Measurements from ENCODE around the gene TAGAP. TPM values are rescaled to one million over a fixed set of nuclear protein-coding genes. Genes with fewer than 3 reads are reported as not detected.

The TAGAP gene
- total and polyA plus RNA-seq, 7 donors = 0.06 to 1.2 (median 0.42) TPM

DNA sequence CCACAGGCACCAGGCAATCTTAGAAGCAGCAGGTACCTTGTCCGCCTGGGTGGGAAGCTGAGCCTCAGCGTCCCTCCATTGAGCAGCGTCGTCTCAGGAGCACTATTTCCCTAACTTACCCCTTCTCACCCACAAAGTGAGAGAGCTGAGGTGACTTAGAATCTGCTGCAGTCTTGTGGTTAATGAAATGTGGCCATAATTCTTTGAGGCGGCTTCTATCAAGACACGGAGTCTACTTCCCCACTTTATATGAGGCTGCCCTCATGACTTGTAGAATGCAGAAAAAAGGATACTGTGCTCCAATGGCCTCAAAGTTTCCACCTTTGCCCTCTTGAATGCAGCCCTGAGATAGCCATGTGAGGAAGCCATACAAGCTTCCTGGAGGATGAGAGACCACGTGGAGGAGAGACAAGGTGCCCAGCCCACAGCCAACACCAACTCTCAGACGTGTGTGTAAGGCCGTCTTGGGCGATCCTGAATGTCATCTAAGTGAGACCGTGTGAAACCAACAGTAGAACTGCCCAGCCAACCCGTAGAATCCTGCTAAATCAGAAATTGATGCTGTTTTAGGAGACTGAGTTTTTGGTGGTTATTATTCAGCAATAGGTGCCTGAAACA lies 9.1 kb upstream of the TAGAP start:
- Histone ChIP-seq H3K9me3 (no peaks in the 10 kb centered on the region), H3K4me1 (no peaks in the 10 kb centered on the region), H3K27ac (no peak overlapping the region), H3K36me3 (ENCODE audit: insufficient read depth in 1 of 2, low read depth in 1 of 2) (no peaks in the 10 kb centered on the region), H3K27me3 (ENCODE audit: insufficient read depth in 3 of 3, low read length in 2 of 3) (peaks cover 0 to 9% (median 0%) of the 10 kb centered on the region in 3 donors), H3K4me3 (no peak overlapping the region)
- ATAC-seq (no peak), DNase-seq (no peak)
- 83 to 92% (median 90%) methylated on average over 12 of the region's 12 CpGs for WGBS, 3 donors
- TF ChIP-seq CTCF (IDR thresholded peaks at IDR 0.05) = no peak
- intact Hi-C loops (cut with DNase I) = no loop called here

DNA sequence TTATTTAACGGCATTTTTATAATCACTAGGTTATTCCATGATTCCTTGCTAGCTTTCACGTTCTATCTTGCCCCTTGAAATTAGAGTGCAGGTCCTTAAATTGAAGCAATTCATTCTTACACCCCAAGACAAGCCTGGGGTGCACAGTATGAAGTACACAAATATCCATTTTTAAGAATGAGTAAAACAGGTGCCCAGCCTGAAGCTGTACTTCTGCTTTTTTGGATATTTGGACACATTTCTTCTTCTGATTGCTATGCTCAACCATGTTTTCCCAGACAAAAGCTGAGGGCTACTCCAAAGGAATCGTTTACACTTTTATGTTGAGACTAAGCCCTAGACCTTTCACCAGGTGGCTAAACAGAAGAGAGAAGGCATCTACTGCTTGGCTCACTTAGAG lies 7.9 kb upstream of the TAGAP start:
- WGBS, 3 donors = 47 to 64% (median 48%) methylated on average over 3 of the region's 3 CpGs
- intact Hi-C loops (cut with DNase I) = no loop called here

GRCh38 chr6:159047891-159048685 lies 3.3 kb upstream of the TAGAP start:
- H3K4me1 ChIP-seq = no peaks in the 10 kb centered on the region
- no peaks in the 10 kb centered on the region for H3K36me3 ChIP-seq (ENCODE audit: insufficient read depth in 1 of 2, low read depth in 1 of 2)
- no peak overlapping the region for H3K27ac ChIP-seq
- peaks cover 0 to 7% (median 2%) of the 10 kb centered on the region in 3 donors for H3K27me3 ChIP-seq (ENCODE audit: insufficient read depth in 3 of 3, low read length in 2 of 3)
- TF ChIP-seq CTCF (IDR thresholded peaks at IDR 0.05) = no peak
- intact Hi-C loops (cut with DNase I) = no loop called here
- DNase-seq (no peak), ATAC-seq (no peak)
- WGBS, 3 donors = 62 to 70% (median 64%) methylated on average over 10 of the region's 10 CpGs
- no peak overlapping the region for H3K4me3 ChIP-seq
- no peaks in the 10 kb centered on the region for H3K9me3 ChIP-seq

More for the DNA sequence above, 7.9 kb upstream of the TAGAP start:
- Histone ChIP-seq H3K4me1 (no peaks in the 10 kb centered on the region), H3K27me3 (ENCODE audit: insufficient read depth in 3 of 3, low read length in 2 of 3) (peaks cover 0 to 8% (median 0%) of the 10 kb centered on the region in 3 donors), H3K36me3 (ENCODE audit: insufficient read depth in 1 of 2, low read depth in 1 of 2) (no peaks in the 10 kb centered on the region), H3K27ac (no peak overlapping the region), H3K9me3 (no peaks in the 10 kb centered on the region), H3K4me3 (no peak overlapping the region)
- DNase-seq (no peak), ATAC-seq (no peak)
- TF ChIP-seq CTCF (IDR thresholded peaks at IDR 0.05) = no peak

DNA sequence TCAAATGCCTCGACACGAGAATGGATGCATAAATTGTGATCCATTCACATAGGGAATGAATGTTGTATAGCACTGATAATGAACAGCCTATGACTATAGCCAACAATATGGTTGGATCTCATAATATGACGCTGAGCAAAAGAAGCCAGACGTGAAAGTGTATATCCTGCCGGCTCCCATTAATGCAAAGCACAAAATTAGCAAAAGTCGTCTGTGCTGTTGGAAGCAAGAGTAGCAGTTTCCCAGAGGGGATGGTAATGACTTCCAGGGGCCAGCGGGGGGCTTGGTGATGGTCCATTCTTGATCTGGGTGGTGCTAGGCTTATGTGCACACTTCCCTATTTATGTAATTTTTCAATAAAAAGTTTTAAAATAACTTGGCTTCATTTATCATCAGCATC lies 1.0 kb upstream of the TAGAP start:
- H3K36me3 ChIP-seq (ENCODE audit: insufficient read depth in 1 of 2, low read depth in 1 of 2) = no peaks in the 10 kb centered on the region
- ATAC-seq = no peak
- TF ChIP-seq CTCF (IDR thresholded peaks at IDR 0.05) = no peak
- intact Hi-C loops (cut with DNase I) = no loop called here
- H3K9me3 ChIP-seq = no peaks in the 10 kb centered on the region
- DNase-seq = no peak
- no peak overlapping the region for H3K4me3 ChIP-seq
- H3K27me3 ChIP-seq (ENCODE audit: insufficient read depth in 3 of 3, low read length in 2 of 3) = peaks cover 0 to 7% (median 2%) of the 10 kb centered on the region in 3 donors
- H3K27ac ChIP-seq = no peak overlapping the region
- no peaks in the 10 kb centered on the region for H3K4me1 ChIP-seq
- 69 to 75% (median 75%) methylated on average over 7 of the region's 7 CpGs for WGBS, 3 donors

Data from psoas muscle (tissue), 8 donors.